Measurements from ENCODE around the gene LY6G6C. TPM values are rescaled to one million over a fixed set of nuclear protein-coding genes. Genes with fewer than 3 reads are reported as not detected.

LY6G6C gene
- total and polyA plus RNA-seq, 2 of the 13 experiments (the other 11 are each of a cell fraction or from before 2014, with no cell fraction given), result 0.15 TPM; not detected in 1

DNA sequence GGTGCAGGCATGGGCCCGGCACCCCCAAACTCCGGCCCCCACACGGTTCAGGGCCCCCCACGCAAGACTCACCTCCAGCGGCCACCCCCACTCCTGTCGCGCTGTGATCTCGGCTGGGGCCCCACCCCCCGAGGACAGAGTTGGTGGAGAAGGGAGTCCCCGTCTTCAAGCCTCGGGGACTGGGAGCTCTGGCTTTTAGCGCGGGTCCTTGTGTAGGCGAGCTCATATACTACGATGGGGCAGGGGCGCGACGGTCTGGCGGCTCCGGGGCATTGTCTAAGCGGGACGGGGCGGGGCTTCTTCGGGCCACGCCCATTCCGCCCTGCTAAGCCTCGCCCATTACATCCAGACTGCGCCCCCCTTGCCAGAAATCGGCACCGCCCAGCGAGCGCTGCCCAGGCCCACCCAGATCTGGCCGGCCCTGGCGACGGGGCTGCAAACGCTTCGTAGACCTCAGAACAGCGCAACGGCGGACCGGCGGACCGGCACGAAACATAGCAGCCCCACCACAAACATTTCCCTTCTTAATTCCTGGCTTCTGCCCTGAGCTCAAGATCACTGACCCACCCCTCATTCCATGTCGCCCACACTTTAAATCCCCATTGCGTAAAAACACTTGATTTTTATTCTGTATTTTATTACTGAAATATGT is 8.6 kb upstream of the LY6G6C start (continued):
- TF ChIP-seq CHD2 (IDR thresholded peaks at IDR 0.05; ENCODE audit: low read depth, low read length) (no peak), ZNF232 (CRISPR knock-in tag; IDR thresholded peaks at IDR 0.05; ENCODE audit: borderline replicate concordance) (no peak), CC2D1A (CRISPR knock-in tag; IDR thresholded peaks at IDR 0.05) (no peak), MXI1 (IDR thresholded peaks at IDR 0.05; ENCODE audit: borderline replicate concordance, low read depth, low read length) (no peak; the same call in 2 of the 3 replicates), HNF4A (CRISPR knock-in tag; IDR thresholded peaks at IDR 0.05) (0 out of 2 replicates have a peak, but pooled peaks have one; percentile 2), HOXA9 (CRISPR knock-in tag; IDR thresholded peaks at IDR 0.05; ENCODE audit: borderline replicate concordance) (peak; percentile 71; the same call in 1 of the 2 replicates), TGIF2 (CRISPR knock-in tag; IDR thresholded peaks at IDR 0.05) (0 out of 2 replicates have a peak, but pooled peaks have one; percentile 28), BHLHE40 (IDR thresholded peaks at IDR 0.05; ENCODE audit: low read length) (no peak), HMG20A (CRISPR knock-in tag; IDR thresholded peaks at IDR 0.05; ENCODE audit: borderline replicate concordance) (no peak), ZFAT (CRISPR knock-in tag; conservative IDR thresholded peaks at IDR 0.05) (no peak), MZF1 (CRISPR knock-in tag; IDR thresholded peaks at IDR 0.05; ENCODE audit: borderline replicate concordance) (no peak), DMAP1 (CRISPR knock-in tag; IDR thresholded peaks at IDR 0.05) (no peak), CBX2 (IDR thresholded peaks at IDR 0.05; ENCODE audit: low read depth, low read length) (no peak), CBX2 (CRISPR knock-in tag; IDR thresholded peaks at IDR 0.05; ENCODE audit: low read depth) (no peak), RFXANK (CRISPR knock-in tag; IDR thresholded peaks at IDR 0.05) (no peak), ZIK1 (CRISPR knock-in tag; IDR thresholded peaks at IDR 0.05; ENCODE audit: borderline replicate concordance, low read depth) (no peak), SKI (IDR thresholded peaks at IDR 0.05; ENCODE audit: partially characterized antibody) (no peak), ZNF253 (CRISPR knock-in tag; IDR thresholded peaks at IDR 0.05; ENCODE audit: borderline replicate concordance) (no peak), MAZ (IDR thresholded peaks at IDR 0.05; ENCODE audit: borderline replicate concordance, low read depth, low read length) (0 out of 2 replicates have a peak, but pooled peaks have one; percentile 9), MAZ (CRISPR knock-in tag; IDR thresholded peaks at IDR 0.05; ENCODE audit: low read depth) (peak; percentile 71; the same call in 1 of the 2 replicates)
- TF ChIP-seq, protein P1, sequence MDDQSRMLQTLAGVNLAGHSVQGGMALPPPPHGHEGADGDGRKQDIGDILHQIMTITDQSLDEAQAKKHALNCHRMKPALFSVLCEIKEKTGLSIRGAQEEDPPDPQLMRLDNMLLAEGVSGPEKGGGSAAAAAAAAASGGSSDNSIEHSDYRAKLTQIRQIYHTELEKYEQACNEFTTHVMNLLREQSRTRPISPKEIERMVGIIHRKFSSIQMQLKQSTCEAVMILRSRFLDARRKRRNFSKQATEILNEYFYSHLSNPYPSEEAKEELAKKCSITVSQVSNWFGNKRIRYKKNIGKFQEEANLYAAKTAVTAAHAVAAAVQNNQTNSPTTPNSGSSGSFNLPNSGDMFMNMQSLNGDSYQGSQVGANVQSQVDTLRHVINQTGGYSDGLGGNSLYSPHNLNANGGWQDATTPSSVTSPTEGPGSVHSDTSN (CRISPR knock-in tag; IDR thresholded peaks at IDR 0.05; ENCODE audit: borderline replicate concordance), result no peak
- TF ChIP-seq, protein P2, sequence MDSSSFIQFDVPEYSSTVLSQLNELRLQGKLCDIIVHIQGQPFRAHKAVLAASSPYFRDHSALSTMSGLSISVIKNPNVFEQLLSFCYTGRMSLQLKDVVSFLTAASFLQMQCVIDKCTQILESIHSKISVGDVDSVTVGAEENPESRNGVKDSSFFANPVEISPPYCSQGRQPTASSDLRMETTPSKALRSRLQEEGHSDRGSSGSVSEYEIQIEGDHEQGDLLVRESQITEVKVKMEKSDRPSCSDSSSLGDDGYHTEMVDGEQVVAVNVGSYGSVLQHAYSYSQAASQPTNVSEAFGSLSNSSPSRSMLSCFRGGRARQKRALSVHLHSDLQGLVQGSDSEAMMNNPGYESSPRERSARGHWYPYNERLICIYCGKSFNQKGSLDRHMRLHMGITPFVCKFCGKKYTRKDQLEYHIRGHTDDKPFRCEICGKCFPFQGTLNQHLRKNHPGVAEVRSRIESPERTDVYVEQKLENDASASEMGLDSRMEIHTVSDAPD (CRISPR knock-in tag; IDR thresholded peaks at IDR 0.05), result no peak
- TF ChIP-seq, protein P3, sequence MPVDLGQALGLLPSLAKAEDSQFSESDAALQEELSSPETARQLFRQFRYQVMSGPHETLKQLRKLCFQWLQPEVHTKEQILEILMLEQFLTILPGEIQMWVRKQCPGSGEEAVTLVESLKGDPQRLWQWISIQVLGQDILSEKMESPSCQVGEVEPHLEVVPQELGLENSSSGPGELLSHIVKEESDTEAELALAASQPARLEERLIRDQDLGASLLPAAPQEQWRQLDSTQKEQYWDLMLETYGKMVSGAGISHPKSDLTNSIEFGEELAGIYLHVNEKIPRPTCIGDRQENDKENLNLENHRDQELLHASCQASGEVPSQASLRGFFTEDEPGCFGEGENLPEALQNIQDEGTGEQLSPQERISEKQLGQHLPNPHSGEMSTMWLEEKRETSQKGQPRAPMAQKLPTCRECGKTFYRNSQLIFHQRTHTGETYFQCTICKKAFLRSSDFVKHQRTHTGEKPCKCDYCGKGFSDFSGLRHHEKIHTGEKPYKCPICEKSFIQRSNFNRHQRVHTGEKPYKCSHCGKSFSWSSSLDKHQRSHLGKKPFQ (CRISPR knock-in tag; IDR thresholded peaks at IDR 0.05; ENCODE audit: insufficient replicate concordance), result no peak
- TF ChIP-seq, protein P4, sequence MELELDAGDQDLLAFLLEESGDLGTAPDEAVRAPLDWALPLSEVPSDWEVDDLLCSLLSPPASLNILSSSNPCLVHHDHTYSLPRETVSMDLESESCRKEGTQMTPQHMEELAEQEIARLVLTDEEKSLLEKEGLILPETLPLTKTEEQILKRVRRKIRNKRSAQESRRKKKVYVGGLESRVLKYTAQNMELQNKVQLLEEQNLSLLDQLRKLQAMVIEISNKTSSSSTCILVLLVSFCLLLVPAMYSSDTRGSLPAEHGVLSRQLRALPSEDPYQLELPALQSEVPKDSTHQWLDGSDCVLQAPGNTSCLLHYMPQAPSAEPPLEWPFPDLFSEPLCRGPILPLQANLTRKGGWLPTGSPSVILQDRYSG (CRISPR knock-in tag; IDR thresholded peaks at IDR 0.05), result no peak
- TF ChIP-seq, protein P5, sequence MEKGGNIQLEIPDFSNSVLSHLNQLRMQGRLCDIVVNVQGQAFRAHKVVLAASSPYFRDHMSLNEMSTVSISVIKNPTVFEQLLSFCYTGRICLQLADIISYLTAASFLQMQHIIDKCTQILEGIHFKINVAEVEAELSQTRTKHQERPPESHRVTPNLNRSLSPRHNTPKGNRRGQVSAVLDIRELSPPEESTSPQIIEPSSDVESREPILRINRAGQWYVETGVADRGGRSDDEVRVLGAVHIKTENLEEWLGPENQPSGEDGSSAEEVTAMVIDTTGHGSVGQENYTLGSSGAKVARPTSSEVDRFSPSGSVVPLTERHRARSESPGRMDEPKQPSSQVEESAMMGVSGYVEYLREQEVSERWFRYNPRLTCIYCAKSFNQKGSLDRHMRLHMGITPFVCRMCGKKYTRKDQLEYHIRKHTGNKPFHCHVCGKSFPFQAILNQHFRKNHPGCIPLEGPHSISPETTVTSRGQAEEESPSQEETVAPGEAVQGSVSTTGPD (CRISPR knock-in tag; IDR thresholded peaks at IDR 0.05), result no peak

Measured in HepG2 (cell line).